Limb (tissue), 2 donors: Measurements from ENCODE around the gene WASHC1.
A peak's percentile ranks its signal among the peaks of the same experiment; 100 is the strongest.
"Not testable (repeated sequence)": the region's sequence is repeated elsewhere in the genome, so short reads cannot be mapped to it uniquely, and the experiment has no call there.

ENCODE experiments used
- DNase-seq, 2 donors: peaks; one replicate each; pipeline ENCODE4 v3.0.0-alpha.2; 2016; ENCODE audit errors: extremely low spot score in 2 of 2

The WASHC1 gene, protein sequence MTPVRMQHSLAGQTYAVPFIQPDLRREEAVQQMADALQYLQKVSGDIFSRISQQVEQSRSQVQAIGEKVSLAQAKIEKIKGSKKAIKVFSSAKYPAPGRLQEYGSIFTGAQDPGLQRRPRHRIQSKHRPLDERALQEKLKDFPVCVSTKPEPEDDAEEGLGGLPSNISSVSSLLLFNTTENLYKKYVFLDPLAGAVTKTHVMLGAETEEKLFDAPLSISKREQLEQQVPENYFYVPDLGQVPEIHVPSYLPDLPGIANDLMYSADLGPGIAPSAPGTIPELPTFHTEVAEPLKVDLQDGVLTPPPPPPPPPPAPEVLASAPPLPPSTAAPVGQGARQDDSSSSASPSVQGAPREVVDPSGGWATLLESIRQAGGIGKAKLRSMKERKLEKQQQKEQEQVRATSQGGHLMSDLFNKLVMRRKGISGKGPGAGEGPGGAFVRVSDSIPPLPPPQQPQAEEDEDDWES

GRCh38 chr9:29356-29755 is at the start of gene WASHC1:
WASHC1 (minus strand) TSS chr9:29456; CDS start chr9:24999, 4,457 bp downstream.
- DNase-seq, result not testable (repeated sequence)

- not testable (repeated sequence) for DNase-seq
Observed at GRCh38 chr9:78333-78732, 49.1 kb upstream of the WASHC1 start.

DNA sequence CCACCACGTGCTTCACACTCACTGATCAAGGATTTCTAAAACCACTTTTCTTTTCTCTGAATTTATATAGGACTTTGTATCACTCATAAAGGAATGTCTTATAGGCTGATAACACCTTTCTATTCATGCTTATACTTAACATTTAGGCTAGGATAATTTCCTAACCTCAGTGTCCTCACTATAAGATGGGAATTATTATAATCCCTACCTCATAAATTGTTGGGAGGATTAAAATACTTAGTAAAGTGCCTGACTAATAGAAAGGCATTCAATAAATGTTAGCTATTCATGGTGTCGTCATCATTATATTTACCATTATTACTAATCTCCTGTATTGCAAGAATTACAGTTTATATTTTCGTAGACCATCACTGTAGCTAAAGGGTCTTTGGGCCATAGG is 47.1 kb upstream of the WASHC1 start:
- not testable (repeated sequence) for DNase-seq

GRCh38 chr9:73900-74525 is 44.8 kb upstream of the WASHC1 start:
- not testable (repeated sequence) for DNase-seq

GRCh38 chr9:73076-73899 is 44.0 kb upstream of the WASHC1 start:
- peak in 1 of 2 donors; percentile 65 for DNase-seq

DNA sequence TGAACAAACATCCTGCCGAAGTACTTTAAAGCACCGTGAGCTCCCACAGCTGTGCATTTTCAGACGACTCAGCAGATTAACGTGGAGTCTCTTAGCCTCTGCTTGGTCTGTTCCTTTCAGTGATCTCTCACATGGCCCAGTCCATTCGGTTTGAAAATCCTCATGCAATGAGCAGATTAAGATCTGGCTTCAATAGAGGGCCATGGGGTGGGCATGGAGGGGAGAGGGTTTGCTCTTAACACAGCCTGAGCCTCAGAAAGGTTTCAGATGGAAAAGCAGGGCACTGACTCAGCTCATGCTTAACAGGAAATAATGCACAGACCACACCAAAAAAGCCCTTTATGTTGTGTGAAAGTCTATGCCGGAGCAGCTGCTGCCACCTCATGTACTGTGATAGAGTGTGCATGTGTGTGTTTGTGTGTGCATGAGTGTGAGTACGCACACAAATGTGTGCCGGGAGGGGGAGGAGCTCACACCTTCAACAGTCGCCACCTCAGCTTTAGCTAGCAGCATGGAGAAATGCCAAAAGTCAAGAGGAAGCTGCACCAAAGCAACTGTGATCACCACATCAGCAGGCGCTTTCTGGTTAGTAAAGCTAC is 33.9 kb upstream of the WASHC1 start:
- not testable (repeated sequence) for DNase-seq

DNA sequence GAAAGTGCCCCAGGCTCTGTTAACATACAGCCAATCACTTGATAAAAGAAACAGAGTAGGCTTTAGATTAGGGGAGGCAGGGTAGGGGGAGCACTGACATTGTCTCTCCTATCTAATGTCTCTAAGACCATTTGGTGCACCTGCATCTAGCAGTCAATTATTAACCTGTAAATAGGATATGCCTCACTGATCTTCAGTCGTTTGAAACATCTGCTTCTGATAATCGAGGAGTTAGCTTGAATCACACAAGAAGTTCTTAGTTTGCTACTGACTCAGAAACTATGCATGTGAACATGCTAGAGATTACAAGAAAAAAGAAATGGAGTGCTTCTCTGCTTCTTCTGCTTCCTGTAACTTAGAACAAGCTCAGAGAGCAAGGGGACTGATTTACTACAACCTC is 23.4 kb upstream of the WASHC1 start:
- DNase-seq, result not testable (repeated sequence)

- not testable (repeated sequence) for DNase-seq
Observed at GRCh38 chr9:48190-48842, 19.1 kb upstream of the WASHC1 start.

DNA sequence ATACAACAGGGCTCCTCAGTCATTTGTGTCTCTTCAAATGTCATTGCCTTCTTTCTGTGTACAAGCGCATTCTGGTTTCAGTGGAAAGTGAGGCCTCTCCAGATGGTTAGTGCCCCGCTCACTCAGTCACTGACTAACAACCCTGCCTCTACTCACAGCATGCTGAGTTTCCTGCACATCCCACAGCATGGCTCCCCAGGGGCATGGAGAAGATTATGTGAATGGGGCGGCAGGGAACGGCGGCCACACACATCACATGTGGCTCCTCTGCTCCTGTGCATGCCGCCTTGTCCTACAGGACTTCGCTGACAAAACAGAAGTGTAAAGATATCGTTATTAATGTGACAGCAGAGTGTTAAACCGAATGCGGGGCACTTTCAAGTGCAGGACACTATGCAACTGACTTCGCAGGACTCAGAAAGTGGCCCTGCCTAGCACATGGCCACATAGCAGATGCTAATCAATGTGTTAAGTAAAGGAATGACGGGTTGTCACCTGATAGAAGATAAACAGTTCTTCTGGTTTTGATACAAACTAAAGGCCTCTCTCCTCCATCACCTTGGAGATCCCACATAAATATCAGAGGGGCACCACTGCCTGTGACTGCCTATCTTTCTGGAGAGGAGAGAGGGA is 17.5 kb upstream of the WASHC1 start:
- not testable (repeated sequence) for DNase-seq

GRCh38 chr9:46164-46563 is 16.9 kb upstream of the WASHC1 start:
- DNase-seq, result not testable (repeated sequence)

- not testable (repeated sequence) for DNase-seq
Observed at GRCh38 chr9:45180-45878, 16.1 kb upstream of the WASHC1 start.

DNA sequence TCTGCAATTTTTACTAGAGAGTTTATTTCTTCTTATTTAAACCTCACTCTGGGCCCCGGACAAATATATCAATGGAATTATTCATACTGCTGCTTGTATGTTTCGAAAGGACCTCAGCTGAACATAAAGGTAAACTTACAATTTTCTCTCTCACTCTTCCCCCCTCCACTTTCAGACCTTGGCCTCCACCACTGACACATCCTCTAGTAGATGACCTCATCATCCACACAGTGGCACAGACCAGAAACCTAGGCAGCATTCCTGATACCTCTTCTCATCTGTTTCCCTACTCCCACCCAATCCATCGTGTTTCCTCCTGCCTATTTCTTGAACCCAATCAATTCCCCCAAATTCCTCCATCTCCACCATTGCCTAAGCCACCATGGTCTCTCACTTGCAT is 15.2 kb upstream of the WASHC1 start:
- not testable (repeated sequence) for DNase-seq

DNA sequence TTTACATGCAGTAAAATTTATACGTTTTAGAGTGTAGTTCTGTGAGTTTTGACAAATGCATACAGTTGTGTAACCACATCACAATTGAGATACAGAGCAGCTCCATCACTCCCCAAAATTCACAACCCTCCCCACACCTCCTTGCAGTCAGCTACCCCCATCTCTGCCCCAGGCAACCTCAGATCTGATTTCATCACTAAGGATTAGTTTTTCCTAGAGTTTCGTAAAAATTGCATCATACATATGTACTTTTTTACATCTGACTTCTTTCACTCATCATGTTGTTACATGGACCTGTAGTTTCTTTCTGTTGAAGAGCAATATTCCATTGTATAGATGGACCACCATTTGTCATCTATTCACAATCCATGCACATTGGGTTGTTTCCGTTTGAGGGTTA is 14.4 kb upstream of the WASHC1 start:
- not testable (repeated sequence) for DNase-seq

GRCh38 chr9:43116-43515 is 13.9 kb upstream of the WASHC1 start:
- DNase-seq, result not testable (repeated sequence)

DNA sequence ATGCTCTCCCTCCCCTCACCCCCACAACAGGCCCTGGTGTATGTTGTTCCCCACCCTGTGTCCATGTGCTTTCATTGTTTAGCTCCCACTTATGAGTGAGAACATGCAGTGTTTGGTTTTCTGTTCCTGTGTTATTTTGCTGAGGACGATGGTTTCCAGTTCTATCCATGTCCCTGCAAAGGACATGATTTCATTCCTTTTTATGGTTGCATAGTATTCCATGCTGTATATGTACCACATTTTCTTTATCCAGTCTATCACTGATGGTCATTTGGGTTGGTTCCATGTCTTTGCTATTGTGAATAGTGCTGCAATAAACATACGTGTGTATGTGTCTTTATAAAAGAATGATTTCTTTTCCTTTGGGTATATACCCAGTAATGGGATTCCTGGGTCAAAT is 12.6 kb upstream of the WASHC1 start:
- DNase-seq, result not testable (repeated sequence)

DNA sequence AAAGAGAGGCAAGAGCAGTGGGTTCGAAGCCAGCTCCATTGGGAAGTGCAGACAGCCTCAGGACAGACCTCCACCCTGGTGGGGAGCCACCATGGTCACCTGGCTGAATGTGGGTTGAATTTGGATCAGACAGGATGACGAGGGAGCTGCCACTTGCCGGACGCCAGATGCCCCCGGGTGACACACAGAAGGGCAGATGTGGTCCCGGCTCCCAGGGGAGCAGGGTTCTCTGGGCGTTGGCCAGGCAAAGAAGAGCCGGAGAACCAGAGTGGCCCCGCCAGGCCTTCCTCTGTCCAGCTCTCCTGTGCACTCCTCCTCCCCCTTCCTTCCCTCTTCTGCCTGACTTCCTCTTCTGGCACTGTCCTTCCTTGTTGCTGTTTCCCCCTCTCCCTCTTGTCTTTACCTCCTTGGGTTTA is 12.0 kb upstream of the WASHC1 start:
- DNase-seq, result not testable (repeated sequence)

GRCh38 chr9:32308-32707 is 3.1 kb upstream of the WASHC1 start:
- DNase-seq, result not testable (repeated sequence)

DNA sequence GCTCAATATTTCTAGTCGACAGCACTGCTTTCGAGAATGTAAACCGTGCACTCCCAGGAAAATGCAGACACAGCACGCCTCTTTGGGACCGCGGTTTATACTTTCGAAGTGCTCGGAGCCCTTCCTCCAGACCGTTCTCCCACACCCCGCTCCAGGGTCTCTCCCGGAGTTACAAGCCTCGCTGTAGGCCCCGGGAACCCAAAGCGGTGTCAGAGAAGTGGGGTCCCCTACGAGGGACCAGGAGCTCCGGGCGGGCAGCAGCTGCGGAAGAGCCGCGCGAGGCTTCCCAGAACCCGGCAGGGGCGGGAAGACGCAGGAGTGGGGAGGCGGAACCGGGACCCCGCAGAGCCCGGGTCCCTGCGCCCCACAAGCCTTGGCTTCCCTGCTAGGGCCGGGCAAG is 481 bp downstream of the WASHC1 start:
- DNase-seq, result not testable (repeated sequence)

GRCh38 chr9:21621-22020 is 7.6 kb downstream of the WASHC1 start:
- not testable (repeated sequence) for DNase-seq

- not testable (repeated sequence) for DNase-seq
Observed at GRCh38 chr9:16875-17274, 12.4 kb downstream of the WASHC1 start.
